Middle frontal gyrus (tissue), 1 donor: ENCODE results near the gene DNAJC6.
A peak's percentile ranks its signal among the peaks of the same experiment; 100 is the strongest.
"Not testable (repeated sequence)": the region's sequence is repeated elsewhere in the genome, so short reads cannot be mapped to it uniquely, and the experiment has no call there.

Source experiments
- DNase-seq: peaks from one replicate; pipeline ENCODE4 v3.0.0-alpha.2; 2015; ENCODE audit warnings: low spot score; ENCODE audit errors: extremely low spot score

Gene DNAJC6

GRCh38 chr1:65309304-65310077, at the start of gene DNAJC6:
Gene DNAJC6 (plus strand): TSS chr1:65309543. CDS start chr1:65309746, 203 bp downstream.
- no peak for DNase-seq

GRCh38 chr1:65259816-65260215, 49.5 kb upstream of the DNAJC6 start:
- no peak for DNase-seq

GRCh38 chr1:65260851-65261473, 48.4 kb upstream of the DNAJC6 start:
- peak; percentile 6 for DNase-seq

GRCh38 chr1:65263286-65263685, 46.1 kb upstream of the DNAJC6 start:
- no peak for DNase-seq

GRCh38 chr1:65264197-65264929, 45.0 kb upstream of the DNAJC6 start:
- peak; percentile 85 for DNase-seq

GRCh38 chr1:65265296-65265650, 44.1 kb upstream of the DNAJC6 start:
- DNase-seq, result no peak

- DNase-seq, result peak; percentile 37
These were observed 43.5 kb upstream of the DNAJC6 start for GRCh38 chr1:65265651-65266351.

- no peak for DNase-seq
These were observed 42.9 kb upstream of the DNAJC6 start for GRCh38 chr1:65266476-65266875.

- DNase-seq, result no peak
These were observed 42.1 kb upstream of the DNAJC6 start for GRCh38 chr1:65267271-65267670.

- DNase-seq, result no peak
These were observed 41.7 kb upstream of the DNAJC6 start for GRCh38 chr1:65267683-65268082.

GRCh38 chr1:65269612-65270011, 39.7 kb upstream of the DNAJC6 start:
- no peak for DNase-seq

- DNase-seq, result no peak
These were observed 33.0 kb upstream of the DNAJC6 start for GRCh38 chr1:65276197-65276939.

- DNase-seq, result no peak
These were observed 31.6 kb upstream of the DNAJC6 start for GRCh38 chr1:65277605-65278347.

GRCh38 chr1:65278376-65279069, 30.8 kb upstream of the DNAJC6 start:
- peak; percentile 6 for DNase-seq

- no peak for DNase-seq
These were observed 30.1 kb upstream of the DNAJC6 start for GRCh38 chr1:65279070-65279779.

- no peak for DNase-seq
These were observed 27.5 kb upstream of the DNAJC6 start for GRCh38 chr1:65281846-65282245.

GRCh38 chr1:65284229-65284628, 25.1 kb upstream of the DNAJC6 start:
- DNase-seq, result peak; percentile 49

GRCh38 chr1:65289449-65289848, 19.9 kb upstream of the DNAJC6 start:
- no peak for DNase-seq

- not testable (repeated sequence) for DNase-seq
These were observed 17.5 kb upstream of the DNAJC6 start for GRCh38 chr1:65291818-65292217.
